ENCODE data around the gene TUBB6.

Gene TUBB6

GRCh38 chr18:12326711-12327460 lies 18.8 kb downstream of the TUBB6 start:
- in situ Hi-C loops (cut with HindIII; ENCODE audit: low pct_unique_long_range_greater_than_20kb, low sequenced_read_pairs), result no loop called here
- TF ChIP-seq JUND (IDR thresholded peaks at IDR 0.05; ENCODE audit: low read depth), result no peak
- no peak for DNase-seq (ENCODE audit: low read depth in 1 of 2, low spot score in 1 of 2)

- peak; percentile 36 to 66 for DNase-seq (ENCODE audit: low read depth in 1 of 2, low spot score in 1 of 2)
- no peak for TF ChIP-seq JUND (IDR thresholded peaks at IDR 0.05; ENCODE audit: low read depth)
- in situ Hi-C loops (cut with HindIII; ENCODE audit: low pct_unique_long_range_greater_than_20kb, low sequenced_read_pairs), result no loop called here
Measured at GRCh38 chr18:12327510-12328178, 19.6 kb downstream of the TUBB6 start.

- no peak for TF ChIP-seq JUND (IDR thresholded peaks at IDR 0.05; ENCODE audit: low read depth)
- in situ Hi-C loops (cut with HindIII; ENCODE audit: low pct_unique_long_range_greater_than_20kb, low sequenced_read_pairs), result no loop called here
- no peak for DNase-seq (ENCODE audit: low read depth in 1 of 2, low spot score in 1 of 2)
Measured at GRCh38 chr18:12328179-12328823, 20.3 kb downstream of the TUBB6 start.

- no peak for TF ChIP-seq JUND (IDR thresholded peaks at IDR 0.05; ENCODE audit: low read depth)
- in situ Hi-C loops (cut with HindIII; ENCODE audit: low pct_unique_long_range_greater_than_20kb, low sequenced_read_pairs), result no loop called here
- DNase-seq (ENCODE audit: low read depth in 1 of 2, low spot score in 1 of 2), result no peak
Measured at GRCh38 chr18:12329125-12329698, 21.2 kb downstream of the TUBB6 start.

- in situ Hi-C loops (cut with HindIII; ENCODE audit: low pct_unique_long_range_greater_than_20kb, low sequenced_read_pairs), result no loop called here
- no peak for TF ChIP-seq JUND (IDR thresholded peaks at IDR 0.05; ENCODE audit: low read depth)
- DNase-seq (ENCODE audit: low read depth in 1 of 2, low spot score in 1 of 2), result no peak
Measured at GRCh38 chr18:12330766-12331165, 22.7 kb downstream of the TUBB6 start.

GRCh38 chr18:12333506-12334290 lies 25.7 kb downstream of the TUBB6 start:
- in situ Hi-C loops (cut with HindIII; ENCODE audit: low pct_unique_long_range_greater_than_20kb, low sequenced_read_pairs), result no loop called here
- DNase-seq (ENCODE audit: low read depth in 1 of 2, low spot score in 1 of 2), result no peak

GRCh38 chr18:12334366-12334808 lies 26.3 kb downstream of the TUBB6 start:
- in situ Hi-C loops (cut with HindIII; ENCODE audit: low pct_unique_long_range_greater_than_20kb, low sequenced_read_pairs), result no loop called here
- TF ChIP-seq JUND (IDR thresholded peaks at IDR 0.05; ENCODE audit: low read depth), result no peak
- DNase-seq (ENCODE audit: low read depth in 1 of 2, low spot score in 1 of 2), result no peak

More at GRCh38 chr18:12333506-12334290, 25.7 kb downstream of the TUBB6 start:
- TF ChIP-seq JUND (IDR thresholded peaks at IDR 0.05; ENCODE audit: low read depth), result no peak

GRCh38 chr18:12334863-12335262 lies 26.8 kb downstream of the TUBB6 start:
- no peak for TF ChIP-seq JUND (IDR thresholded peaks at IDR 0.05; ENCODE audit: low read depth)
- in situ Hi-C loops (cut with HindIII; ENCODE audit: low pct_unique_long_range_greater_than_20kb, low sequenced_read_pairs), result no loop called here
- DNase-seq (ENCODE audit: low read depth in 1 of 2, low spot score in 1 of 2), result no peak

- in situ Hi-C loops (cut with HindIII; ENCODE audit: low pct_unique_long_range_greater_than_20kb, low sequenced_read_pairs), result no loop called here
- DNase-seq (ENCODE audit: low read depth in 1 of 2, low spot score in 1 of 2), result no peak
- no peak for TF ChIP-seq JUND (IDR thresholded peaks at IDR 0.05; ENCODE audit: low read depth)
Measured at GRCh38 chr18:12335503-12335902, 27.5 kb downstream of the TUBB6 start.

- peak in 1 of 2 experiments; percentile 25 for DNase-seq (ENCODE audit: low read depth in 1 of 2, low spot score in 1 of 2)
- in situ Hi-C loops (cut with HindIII; ENCODE audit: low pct_unique_long_range_greater_than_20kb, low sequenced_read_pairs), result no loop called here
- no peak for TF ChIP-seq JUND (IDR thresholded peaks at IDR 0.05; ENCODE audit: low read depth)
Measured at GRCh38 chr18:12336171-12336613, 28.2 kb downstream of the TUBB6 start.

- peak in 1 of 2 experiments; percentile 57 for DNase-seq (ENCODE audit: low read depth in 1 of 2, low spot score in 1 of 2)
- in situ Hi-C loops (cut with HindIII; ENCODE audit: low pct_unique_long_range_greater_than_20kb, low sequenced_read_pairs), result no loop called here
Measured at GRCh38 chr18:12336887-12337286, 28.8 kb downstream of the TUBB6 start.

GRCh38 chr18:12338382-12338781 lies 30.3 kb downstream of the TUBB6 start:
- DNase-seq (ENCODE audit: low read depth in 1 of 2, low spot score in 1 of 2), result no peak
- no peak for TF ChIP-seq JUND (IDR thresholded peaks at IDR 0.05; ENCODE audit: low read depth)
- in situ Hi-C loops (cut with HindIII; ENCODE audit: low pct_unique_long_range_greater_than_20kb, low sequenced_read_pairs), result no loop called here

More at GRCh38 chr18:12336887-12337286, 28.8 kb downstream of the TUBB6 start:
- TF ChIP-seq JUND (IDR thresholded peaks at IDR 0.05; ENCODE audit: low read depth), result no peak
